ENCODE data around the gene IL16. TPM values are rescaled to one million over a fixed set of nuclear protein-coding genes. Genes with fewer than 3 reads are reported as not detected.
A peak's percentile ranks its signal among the peaks of the same experiment; 100 is the strongest.

Gene IL16
- total and polyA plus RNA-seq, 9 of the 15 experiments (the other 6 are each of a cell fraction or from before 2014, with no cell fraction given): 1.4 to 18.8 (median 10.6) TPM

GRCh38 chr15:81188354-81188753, 8.3 kb upstream of the IL16 start:
- intact Hi-C loops (cut with micrococcal nuclease) (no loop called here), in situ Hi-C loops (cut with MboI) (no loop called here)
- no peak for FAIRE-seq
- Histone ChIP-seq H3K27ac (ENCODE audit: extremely low read depth, low read depth, low read length) (no peak overlapping the region), H3K9me3 (replicated peaks; ENCODE audit: control insufficient read depth, insufficient read depth, low read depth, low read length) (no peaks in the 10 kb centered on the region), H4K20me1 (replicated peaks; ENCODE audit: control insufficient read depth, insufficient read depth, low read length) (no peaks in the 10 kb centered on the region; the same call in 1 of the 2 replicates), H3K4me1 (replicated peaks in 1 of 2; ENCODE audit: control insufficient read depth in 2 of 2, insufficient read depth in 2 of 2, low read length in 2 of 2) (no peaks in the 10 kb centered on the region), H3K27me3 (ENCODE audit: control insufficient read depth in 2 of 2, insufficient read depth in 2 of 2, low read length in 2 of 2) (no peaks in the 10 kb centered on the region), H3K36me3 (ENCODE audit: control insufficient read depth, insufficient read depth, low read length) (no peaks in the 10 kb centered on the region; the same call in 2 of the 3 replicates), H3K9me1 (ENCODE audit: control insufficient read depth, insufficient read depth, low read length) (no peaks in the 10 kb centered on the region), H3K4me3 (no peak overlapping the region), H3K79me2 (ENCODE audit: control insufficient read depth, insufficient read depth, low read length) (no peaks in the 10 kb centered on the region), H2AFZ (ENCODE audit: low read depth, low read length) (no peak overlapping the region), H3K4me2 (ENCODE audit: insufficient read depth, low read length) (no peak overlapping the region), H3K9ac (ENCODE audit: insufficient read depth in 1 of 2, low read depth in 2 of 2, low read length in 2 of 2) (no peak overlapping the region)
- no TSS peak for BruUV-seq (replicated peaks)
- ChIA-PET CTCF (ENCODE audit: low intra/inter-chr PET ratio) (no interaction called here), POLR2A (interaction anchor here (0.6 to 1.0 kb wide), 2 partner anchors 20 to 737 kb away, joined by 3 to 4 read pairs; no protein-coding TSS in a partner anchor)
- TF ChIP-seq ARNT (IDR thresholded peaks at IDR 0.05) (no peak), RBM25 (IDR thresholded peaks at IDR 0.05; ENCODE audit: low read depth, low read length, severe bottlenecking) (peak; percentile 24), OTX1 (CRISPR knock-in tag; IDR thresholded peaks at IDR 0.05) (no peak)
- no peak for DNase-seq (ENCODE audit: extremely low read depth in 1 of 4, low spot score in 3 of 4)
- no peak for ATAC-seq
- WGBS (ENCODE audit: insufficient coverage, low coverage, missing lambda C conversion rate): 61% methylated on average over 7 of the region's 8 CpGs

DNA sequence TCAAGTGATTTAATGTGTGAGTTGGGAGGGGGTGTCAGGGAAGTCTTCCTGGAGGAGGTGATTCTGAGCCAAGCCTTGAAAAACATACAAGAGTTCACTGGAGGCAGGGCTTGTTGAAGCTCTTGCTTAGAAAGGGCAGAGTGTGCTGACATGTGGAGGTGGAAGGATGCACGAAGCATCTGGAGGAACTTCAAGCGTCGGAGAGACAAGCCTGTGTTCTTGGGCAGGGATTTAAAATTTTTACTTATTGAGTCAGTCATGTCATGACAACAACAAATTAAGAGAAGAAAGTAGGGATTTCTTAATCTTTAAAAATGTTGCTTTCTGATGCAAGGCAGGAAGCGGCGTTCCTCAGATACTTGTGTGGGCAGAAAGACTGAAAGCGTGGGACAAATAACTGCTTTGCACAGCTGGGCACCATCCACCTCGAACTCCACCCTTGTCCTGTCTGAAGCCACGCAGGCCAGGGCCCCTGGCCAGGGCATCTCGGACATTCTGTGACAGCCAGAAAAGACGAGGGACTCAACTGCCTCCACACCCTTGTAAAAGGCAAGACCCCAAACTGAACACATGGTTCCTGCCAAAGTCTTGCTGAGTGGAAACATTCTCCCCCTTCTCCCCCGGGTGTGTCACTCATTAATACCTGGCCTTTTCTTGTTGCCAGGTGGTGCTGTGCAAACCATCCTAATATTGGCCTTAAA, 6.9 kb upstream of the IL16 start:
- no peak overlapping the region for H2AFZ ChIP-seq (ENCODE audit: low read depth, low read length)
- in situ Hi-C loops (cut with MboI) (no loop called here), intact Hi-C loops (cut with micrococcal nuclease) (no loop called here)
- ATAC-seq (no peak), DNase-seq (ENCODE audit: extremely low read depth in 1 of 4, low spot score in 3 of 4) (no peak), FAIRE-seq (no peak)
- TF ChIP-seq MCM2 (IDR thresholded peaks at IDR 0.05; ENCODE audit: low read depth) (no peak), ZFP36 (IDR thresholded peaks at IDR 0.05; ENCODE audit: low read depth, low read length, partially characterized antibody) (peak; percentile 70)
- TF ChIP-seq, protein P1, sequence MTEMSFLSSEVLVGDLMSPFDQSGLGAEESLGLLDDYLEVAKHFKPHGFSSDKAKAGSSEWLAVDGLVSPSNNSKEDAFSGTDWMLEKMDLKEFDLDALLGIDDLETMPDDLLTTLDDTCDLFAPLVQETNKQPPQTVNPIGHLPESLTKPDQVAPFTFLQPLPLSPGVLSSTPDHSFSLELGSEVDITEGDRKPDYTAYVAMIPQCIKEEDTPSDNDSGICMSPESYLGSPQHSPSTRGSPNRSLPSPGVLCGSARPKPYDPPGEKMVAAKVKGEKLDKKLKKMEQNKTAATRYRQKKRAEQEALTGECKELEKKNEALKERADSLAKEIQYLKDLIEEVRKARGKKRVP (CRISPR knock-in tag; IDR thresholded peaks at IDR 0.05): no peak
- H3K27ac ChIP-seq (ENCODE audit: extremely low read depth, low read depth, low read length): no peak overlapping the region
- no peaks in the 10 kb centered on the region; the same call in 1 of the 2 replicates for H4K20me1 ChIP-seq (replicated peaks; ENCODE audit: control insufficient read depth, insufficient read depth, low read length)
- no peaks in the 10 kb centered on the region for H3K4me1 ChIP-seq (replicated peaks in 1 of 2; ENCODE audit: control insufficient read depth in 2 of 2, insufficient read depth in 2 of 2, low read length in 2 of 2)
- ChIA-PET POLR2A (interaction anchor here (1.0 kb wide), 1 partner anchor 16 kb away, joined by 3 read pairs; no protein-coding TSS in a partner anchor), CTCF (ENCODE audit: low intra/inter-chr PET ratio) (no interaction called here)
- WGBS (ENCODE audit: insufficient coverage, low coverage, missing lambda C conversion rate): 68% methylated on average over 11 of the region's 11 CpGs
- no peak overlapping the region for H3K4me3 ChIP-seq
- H3K27me3 ChIP-seq (ENCODE audit: control insufficient read depth in 2 of 2, insufficient read depth in 2 of 2, low read length in 2 of 2): no peaks in the 10 kb centered on the region
- H3K79me2 ChIP-seq (ENCODE audit: control insufficient read depth, insufficient read depth, low read length): no peaks in the 10 kb centered on the region
- no peaks in the 10 kb centered on the region; the same call in 2 of the 3 replicates for H3K36me3 ChIP-seq (ENCODE audit: control insufficient read depth, insufficient read depth, low read length)
- no peaks in the 10 kb centered on the region for H3K9me1 ChIP-seq (ENCODE audit: control insufficient read depth, insufficient read depth, low read length)
- BruUV-seq (replicated peaks): no TSS peak
- no peak overlapping the region for H3K4me2 ChIP-seq (ENCODE audit: insufficient read depth, low read length)
- H3K9me3 ChIP-seq (replicated peaks; ENCODE audit: control insufficient read depth, insufficient read depth, low read depth, low read length): no peaks in the 10 kb centered on the region
- no peak overlapping the region for H3K9ac ChIP-seq (ENCODE audit: insufficient read depth in 1 of 2, low read depth in 2 of 2, low read length in 2 of 2)
